Stimulated activated CD8-positive, alpha-beta memory T cell treated with anti-CD3 and anti-CD28 coated beads, Interleukin-15, amount 100 ng/mL, for 48 hours (primary cell): ENCODE data around the gene ATXN1.
"Not testable (repeated sequence)": the region's sequence is repeated elsewhere in the genome, so short reads cannot be mapped to it uniquely, and the experiment has no call there.

Experiments
- DNase-seq, 2 donors: peaks; one replicate each; pipeline ENCODE4 v3.0.0-alpha.2; 2020; ENCODE audit warnings: low read depth in 2 of 2

ATXN1 gene

GRCh38 chr6:16388488-16388887, 372.8 kb downstream of the ATXN1 start:
- no peak for DNase-seq

GRCh38 chr6:16386057-16386456, 375.2 kb downstream of the ATXN1 start:
- DNase-seq, result no peak

GRCh38 chr6:16383607-16384206, 377.6 kb downstream of the ATXN1 start:
- DNase-seq, result no peak

DNA sequence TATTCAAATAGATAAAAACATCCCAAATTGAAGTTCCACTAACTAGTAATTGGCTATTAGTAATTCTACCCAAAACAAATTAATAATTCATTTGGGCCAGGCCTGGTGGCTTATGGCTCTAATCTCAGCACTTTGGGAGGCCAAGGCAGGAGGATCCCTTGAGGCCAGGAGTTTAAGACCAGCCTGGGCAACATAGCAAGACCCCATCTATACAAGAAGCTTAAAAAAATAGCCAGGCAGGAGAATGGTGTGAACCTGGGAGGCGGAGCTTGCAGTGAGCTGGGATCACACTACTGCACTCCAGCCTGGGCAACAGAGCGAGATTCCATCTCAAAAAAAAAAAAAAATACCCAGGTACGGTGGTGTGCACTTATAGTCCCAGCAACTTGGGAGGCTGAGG, 379.3 kb downstream of the ATXN1 start:
- not testable (repeated sequence) for DNase-seq

GRCh38 chr6:16380220-16380809, 380.9 kb downstream of the ATXN1 start:
- no peak for DNase-seq

DNA sequence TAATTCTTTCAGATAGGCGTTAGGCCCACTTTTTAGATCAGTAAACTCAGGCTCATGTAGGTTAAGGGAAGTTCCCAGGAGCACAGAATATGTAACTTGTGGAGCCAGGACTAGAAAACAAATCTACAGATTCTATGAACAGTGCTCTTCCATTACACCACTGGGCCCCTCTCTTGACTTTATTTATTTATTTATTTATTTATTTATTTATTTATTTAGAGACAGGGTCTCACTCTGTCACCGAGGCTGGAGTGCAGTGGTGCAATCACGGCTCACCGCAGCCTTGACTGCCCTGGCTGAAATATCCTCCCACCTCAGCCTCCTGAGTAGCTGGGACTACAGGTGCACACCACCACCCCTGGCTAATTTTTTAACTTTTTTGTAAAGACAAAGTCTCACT, 382.9 kb downstream of the ATXN1 start:
- DNase-seq, result not testable (repeated sequence)

GRCh38 chr6:16377470-16377869, 383.8 kb downstream of the ATXN1 start:
- DNase-seq, result no peak

DNA sequence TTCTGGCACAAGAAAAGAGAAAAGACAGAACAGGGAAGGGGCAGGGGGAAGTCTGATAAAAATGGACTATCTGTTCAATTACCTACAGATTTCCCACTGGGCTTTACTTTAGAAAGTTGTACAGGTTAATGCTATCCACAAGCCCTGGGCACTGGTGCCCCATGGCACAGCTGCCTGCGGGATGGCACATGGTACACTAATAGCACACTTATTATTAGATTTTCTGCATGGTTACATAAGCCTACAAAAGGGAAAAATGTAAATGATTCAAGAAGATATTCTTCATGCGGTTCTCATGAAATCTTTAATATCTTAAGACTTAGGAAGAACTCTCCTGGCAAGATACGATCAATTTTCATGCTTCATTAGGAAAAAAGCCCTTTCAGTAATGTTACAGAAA, 385.4 kb downstream of the ATXN1 start:
- DNase-seq, result no peak

GRCh38 chr6:16375206-16375605, 386.1 kb downstream of the ATXN1 start:
- no peak for DNase-seq

DNA sequence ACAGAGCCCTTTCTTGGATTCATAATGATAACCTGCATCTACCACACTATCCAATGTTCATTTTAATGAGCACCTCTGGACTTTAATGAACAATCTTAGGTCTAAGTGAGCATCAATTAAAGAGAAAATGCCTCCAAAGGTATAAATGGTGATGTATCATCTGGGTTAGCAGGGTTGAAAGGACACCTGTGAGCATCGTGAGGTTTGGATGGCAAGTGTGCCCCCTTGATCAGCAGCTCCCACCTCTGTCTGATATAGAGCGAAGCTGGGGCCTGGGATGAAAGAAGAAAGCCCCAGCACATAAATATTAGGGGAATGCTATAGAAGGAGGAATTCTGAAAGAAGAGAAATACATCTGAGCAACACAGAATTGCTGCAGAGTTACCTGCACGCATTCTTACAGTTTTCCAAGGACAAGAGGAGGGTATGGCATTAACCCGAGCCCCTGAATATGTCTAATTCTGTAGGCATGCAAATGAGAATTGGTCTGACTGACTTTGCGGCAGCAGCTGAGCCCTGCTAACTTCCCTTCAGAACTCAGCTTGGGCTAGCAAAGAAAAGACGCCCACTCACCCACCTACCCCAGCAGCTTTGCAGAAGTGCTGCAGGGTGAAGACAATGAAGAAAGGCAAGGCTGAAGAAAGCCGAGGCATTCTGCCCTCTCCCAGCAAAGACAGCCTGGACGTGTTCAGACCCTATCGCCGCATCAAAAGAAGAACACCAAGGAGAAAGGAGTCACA, 386.6 kb downstream of the ATXN1 start:
- no peak for DNase-seq

DNA sequence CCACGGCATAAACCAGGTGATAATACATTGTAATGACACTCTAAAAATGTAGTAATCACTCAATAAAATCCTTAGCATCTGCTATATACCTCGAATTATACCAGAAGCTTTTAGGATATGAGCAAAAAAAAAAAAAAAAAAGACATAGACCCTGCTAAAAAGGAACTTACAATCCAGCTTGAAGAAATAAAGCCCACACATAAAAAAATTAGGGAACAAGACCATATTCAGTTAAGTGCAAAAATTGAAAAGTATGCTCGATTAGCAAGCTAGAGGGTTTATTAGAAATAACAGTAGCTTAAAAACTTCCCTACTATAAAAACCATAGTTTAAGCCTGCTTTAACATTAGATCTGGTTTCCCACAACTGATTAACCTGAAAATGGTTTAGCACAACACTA, 387.2 kb downstream of the ATXN1 start:
- no peak for DNase-seq

GRCh38 chr6:16372029-16372776, 389.1 kb downstream of the ATXN1 start:
- DNase-seq, result no peak

DNA sequence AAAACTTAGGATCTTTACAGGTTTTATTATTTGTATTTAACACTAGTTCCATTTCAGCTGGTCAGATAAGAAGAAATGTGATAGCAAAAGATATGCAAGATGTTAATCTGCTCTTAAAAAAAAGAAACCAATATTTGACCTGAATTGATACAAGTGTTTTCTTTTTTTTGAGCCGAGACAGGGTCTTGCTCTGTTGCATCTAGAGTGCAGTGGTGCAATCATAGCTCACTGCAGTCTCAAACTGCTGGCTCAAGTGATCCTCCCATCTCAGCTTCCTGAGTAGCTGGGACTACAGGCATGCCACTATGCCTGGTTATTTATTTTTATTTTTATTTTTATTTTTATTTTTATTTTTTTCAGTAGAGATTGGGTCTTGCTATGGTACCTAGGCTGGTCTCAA, 389.9 kb downstream of the ATXN1 start:
- DNase-seq, result no peak

- DNase-seq, result no peak
These were observed 390.3 kb downstream of the ATXN1 start for GRCh38 chr6:16370943-16371342.

GRCh38 chr6:16369989-16370388, 391.3 kb downstream of the ATXN1 start:
- no peak for DNase-seq

GRCh38 chr6:16369140-16369745, 392.0 kb downstream of the ATXN1 start:
- DNase-seq, result no peak

GRCh38 chr6:16367571-16367970, 393.7 kb downstream of the ATXN1 start:
- DNase-seq, result no peak

- no peak for DNase-seq
These were observed 397.5 kb downstream of the ATXN1 start for GRCh38 chr6:16363749-16364148.

- DNase-seq, result no peak
These were observed 398.3 kb downstream of the ATXN1 start for GRCh38 chr6:16362819-16363589.

GRCh38 chr6:16362296-16362695, 399.0 kb downstream of the ATXN1 start:
- no peak for DNase-seq

- DNase-seq, result no peak
These were observed 399.4 kb downstream of the ATXN1 start for GRCh38 chr6:16361861-16362260.
